AML-193 (cell line): ENCODE measurements around the gene NUP210L.

Experiments
- DNase-seq, 2 experiments: peaks; one replicate each; lab custom pipeline; 2025; lab: John Stamatoyannopoulos, UW

Gene NUP210L

DNA sequence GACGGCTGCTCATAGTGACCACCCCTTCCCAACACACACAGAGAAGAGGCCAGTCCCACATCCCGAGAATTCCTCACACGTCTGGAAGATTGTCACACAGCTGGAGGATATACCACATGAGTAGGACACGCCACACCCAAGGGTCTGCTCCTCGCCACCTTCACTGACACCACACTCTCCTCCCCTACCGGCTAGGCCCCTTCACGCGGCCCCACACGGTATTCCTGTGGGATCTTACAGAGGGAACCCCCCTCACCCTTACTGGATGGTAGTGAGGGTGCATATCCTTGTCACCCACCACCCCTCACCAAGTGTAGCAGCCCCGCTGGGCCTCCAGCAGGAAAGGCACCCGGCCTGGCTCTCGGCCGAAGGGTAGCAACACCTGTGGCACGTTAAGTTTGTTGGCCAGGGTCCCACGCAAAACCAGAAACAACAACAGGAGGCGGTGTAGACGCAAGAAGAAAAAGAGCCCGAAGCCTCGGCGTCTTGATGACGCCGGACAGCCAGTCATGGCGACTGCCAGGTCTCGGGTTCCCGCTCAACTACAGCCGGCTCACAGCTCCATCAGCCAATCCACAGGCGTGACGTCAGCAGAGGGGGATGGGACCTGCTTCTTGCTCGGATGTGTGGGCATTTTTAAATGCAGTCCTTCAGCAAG lies at the start of gene NUP210L:
NUP210L (minus strand) TSS at position 540 of the 658 bp plus-strand sequence.
- DNase-seq, result no peak

DNA sequence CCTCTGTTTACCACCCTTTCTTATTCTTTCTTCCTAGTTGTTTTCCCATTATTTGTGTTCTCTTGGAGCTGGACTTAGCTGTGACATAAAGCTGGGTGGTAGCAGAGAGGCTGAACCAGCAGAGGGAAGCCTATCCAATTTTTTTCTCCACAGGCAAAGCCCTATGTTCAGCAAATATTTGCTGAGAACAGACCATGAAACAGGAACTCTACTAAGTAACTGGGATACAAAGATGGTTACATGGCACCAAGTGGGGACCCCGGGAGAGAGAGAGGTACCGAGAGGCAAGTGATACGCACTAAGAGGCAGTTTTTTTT lies 44.6 kb upstream of the NUP210L start:
- DNase-seq, result no peak

DNA sequence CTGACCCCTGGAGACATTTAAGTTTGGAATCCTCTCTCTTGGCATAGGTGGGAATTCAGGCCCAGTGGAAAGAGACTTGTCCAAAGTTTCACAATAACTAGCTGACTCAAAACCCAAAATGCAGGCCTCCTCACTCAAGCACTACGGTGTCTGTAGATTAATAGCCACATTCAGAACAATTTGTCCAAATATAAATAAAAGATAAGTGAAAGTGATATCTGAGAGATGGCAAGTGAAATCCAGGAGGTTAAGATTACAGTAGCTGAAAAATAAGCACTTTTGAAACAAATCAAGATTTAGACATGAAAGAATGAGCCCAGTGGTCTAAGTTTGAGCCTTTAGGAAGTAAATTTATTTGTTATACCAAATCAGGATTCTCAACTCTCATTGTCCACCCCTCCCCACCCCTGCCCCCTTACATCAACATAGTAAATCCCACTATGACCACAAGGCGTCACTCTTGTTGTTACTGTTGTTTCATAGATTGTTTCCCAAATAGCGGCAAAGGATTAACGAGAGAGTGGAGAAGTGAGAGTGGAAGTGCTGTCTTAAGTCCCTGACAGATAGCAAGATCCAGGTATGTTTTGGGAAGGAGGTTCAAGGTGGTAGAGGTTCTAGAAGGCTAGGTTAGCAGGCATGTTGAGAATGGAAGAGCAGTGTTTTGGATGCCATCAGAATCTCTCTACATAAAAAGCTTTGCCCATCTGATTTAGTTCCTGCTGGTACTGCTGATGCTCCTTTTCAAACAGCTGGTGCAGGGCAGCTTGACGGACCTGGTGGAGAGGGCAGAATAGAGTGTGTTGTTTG lies 44.1 kb upstream of the NUP210L start:
- DNase-seq, result peak; percentile 59 to 62

DNA sequence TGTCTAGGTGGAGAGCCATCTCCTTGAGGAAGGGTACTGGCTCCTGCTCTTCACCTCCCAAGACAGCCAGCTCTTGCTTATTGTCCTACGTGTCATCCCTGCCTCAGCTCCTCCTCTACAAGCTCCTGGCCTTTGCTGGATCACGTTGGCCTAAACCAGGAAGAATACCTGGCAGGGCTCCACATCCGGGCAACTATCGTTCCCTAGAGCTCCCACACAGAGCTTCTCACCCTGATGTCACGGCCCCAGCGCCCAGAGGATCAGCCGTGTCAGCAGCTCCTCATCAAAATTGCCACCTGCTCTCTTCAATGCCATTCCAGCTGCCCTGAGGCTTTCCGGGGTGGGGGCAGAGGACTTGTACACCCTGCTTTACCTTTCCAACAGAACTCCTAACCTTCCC lies 38.9 kb upstream of the NUP210L start:
- no peak for DNase-seq

DNA sequence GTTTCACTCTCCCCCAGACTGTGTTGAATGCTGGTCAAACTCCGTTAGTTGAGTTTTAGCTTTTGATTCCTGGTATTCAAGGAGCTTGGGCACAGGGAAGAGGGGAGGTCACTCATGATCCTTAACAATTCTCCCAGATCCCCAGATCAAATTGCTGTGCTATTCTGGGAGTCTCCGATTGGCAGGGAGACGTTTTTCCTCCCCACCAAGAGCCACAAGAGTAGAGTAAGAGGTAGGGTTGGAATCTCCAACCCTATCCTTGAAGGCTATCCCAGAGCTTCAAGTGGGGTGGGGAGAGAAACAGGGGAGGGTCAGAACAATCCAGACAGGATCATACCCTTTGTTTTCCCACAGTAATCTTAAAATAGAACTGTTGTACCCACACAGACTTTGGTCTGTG lies 37.6 kb upstream of the NUP210L start:
- DNase-seq, result no peak

DNA sequence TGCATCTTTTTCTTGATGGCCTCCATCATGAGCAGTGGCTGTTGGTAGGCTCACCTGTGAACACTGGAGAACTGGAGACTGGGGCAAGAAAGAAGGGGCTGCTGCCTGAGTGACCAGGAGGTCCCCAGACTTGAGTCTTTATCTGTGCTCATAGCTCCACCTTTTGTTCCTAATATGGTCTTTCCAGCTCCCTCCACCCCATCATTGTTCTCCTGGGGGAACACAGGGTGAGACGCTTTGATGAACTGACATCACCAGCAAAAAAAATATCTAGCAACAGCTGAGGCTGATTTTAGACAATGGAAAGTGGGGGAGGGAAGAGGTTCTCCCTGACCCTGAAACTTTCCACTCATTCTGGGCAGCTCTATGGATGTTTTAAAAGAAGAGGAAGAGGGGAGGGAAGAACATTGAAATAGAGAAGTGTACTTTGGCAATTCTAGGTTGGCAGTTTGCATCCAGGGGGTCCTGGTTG lies 37.2 kb upstream of the NUP210L start, which contains the start of gene TPM3:
TPM3 (minus strand) TSS at position 111 of the 472 bp plus-strand sequence; CDS start at position 29, 82 bp downstream.
- DNase-seq, result peak; percentile 23 to 24

DNA sequence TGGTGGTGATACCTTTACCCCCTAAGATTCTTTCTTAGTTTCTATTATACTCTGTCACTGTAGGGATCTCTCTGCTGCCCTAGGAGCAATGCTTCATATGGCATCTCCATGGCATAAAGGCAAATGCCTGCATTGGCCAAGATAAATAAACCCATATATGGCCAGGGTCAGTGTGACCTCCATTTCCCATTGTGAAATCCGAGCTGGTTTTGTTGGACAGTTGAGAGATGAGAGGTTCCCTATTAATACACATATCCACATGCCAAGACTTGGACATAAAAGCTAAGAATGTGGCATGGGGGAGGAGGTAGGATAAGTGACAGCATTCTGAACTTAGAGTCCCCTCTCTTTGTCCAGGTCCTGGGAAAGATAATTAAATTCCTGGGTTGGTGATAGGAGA lies 35.7 kb upstream of the NUP210L start:
- DNase-seq, result peak; percentile 31 to 60

DNA sequence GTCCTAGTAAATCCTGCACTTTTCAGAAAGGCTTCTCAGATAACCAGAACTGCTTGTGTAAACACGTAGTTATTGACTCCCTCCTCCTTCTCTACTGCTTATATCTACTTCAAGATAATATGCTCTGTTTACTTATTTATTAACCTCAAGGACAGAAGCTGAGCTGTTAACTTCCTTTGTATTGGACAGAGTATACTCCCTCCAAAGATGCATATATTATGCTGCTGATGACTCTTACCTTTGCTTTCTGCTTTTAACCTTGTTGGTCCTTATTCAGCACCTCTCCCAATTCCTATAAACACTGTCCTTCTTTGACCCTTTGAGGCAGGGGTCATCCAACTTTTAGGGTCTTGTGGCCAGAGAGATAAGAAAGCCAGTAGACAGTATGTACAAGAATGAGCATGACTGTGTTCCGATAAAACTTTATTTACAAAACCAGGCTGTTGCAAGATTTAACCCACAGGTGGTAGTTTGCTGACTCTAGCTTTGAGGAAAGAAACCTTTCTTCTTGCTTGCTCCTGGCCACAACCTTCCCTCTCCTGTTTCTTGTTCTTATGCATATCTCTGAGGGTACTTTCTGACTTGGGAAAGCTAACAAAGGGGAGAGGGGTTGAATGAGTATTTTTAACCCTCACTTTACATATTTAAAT lies 32.1 kb upstream of the NUP210L start:
- DNase-seq, result no peak

DNA sequence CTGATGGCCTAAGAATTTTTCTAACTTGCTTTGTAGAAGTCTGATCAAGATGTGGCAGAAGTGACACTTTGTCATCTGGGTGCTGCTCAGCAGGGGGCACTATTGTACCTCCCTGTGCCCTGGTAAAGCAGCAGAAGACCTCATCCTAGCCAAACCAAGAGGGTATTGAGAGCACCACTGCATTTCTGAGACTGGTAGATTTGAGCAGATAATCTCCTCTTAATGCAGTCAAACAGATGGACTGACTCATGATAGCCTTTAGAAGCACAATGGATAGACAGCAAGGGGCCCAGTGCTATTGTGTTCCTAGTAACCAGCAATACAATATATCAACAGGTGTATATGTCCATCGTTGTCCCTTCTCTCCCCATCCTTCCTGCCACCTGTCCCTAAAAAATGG lies 31.3 kb upstream of the NUP210L start:
- DNase-seq, result peak; percentile 78 to 80

DNA sequence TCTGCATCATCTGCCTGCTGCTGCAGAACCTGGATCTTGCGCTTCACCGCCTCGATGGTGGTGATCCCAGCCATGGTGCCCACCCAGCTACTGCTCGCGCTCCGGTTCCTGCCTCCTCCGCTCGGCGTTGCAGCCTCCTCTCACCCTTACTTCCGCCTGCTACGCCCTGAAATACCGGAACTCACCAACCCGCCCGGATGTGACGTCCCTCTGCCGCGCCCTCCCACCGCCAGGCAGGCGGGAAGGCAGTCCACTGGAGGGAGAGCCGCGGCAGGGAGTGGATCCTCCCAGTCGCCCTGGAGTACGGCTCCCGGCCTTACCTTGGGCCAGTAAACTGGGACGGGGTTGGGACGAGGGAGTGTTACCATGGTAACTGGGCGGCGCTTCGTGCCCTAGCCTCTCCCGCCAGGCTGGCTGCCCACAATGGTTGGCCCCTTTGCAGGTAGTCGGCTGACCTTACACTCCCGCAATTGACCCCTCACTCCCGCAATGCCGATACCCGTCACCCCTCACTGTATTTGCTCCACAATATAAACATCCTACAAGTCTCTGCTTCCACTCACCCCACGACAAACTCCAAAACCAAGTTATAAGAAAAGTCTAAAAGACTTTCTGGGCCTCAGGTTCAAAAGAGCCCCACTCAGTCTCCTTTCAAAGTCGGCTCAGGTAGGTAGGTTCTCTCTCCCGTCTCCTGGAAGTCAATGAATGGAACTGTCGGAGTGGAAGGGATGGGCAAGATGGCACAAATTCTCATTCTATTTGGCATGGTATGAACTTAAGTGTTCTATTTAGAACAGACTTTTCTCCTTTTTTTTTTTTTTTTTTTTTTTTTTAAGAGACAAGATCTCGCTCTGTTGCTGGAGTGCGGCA lies 28.4 kb upstream of the NUP210L start:
- DNase-seq, result peak; percentile 87 to 88

DNA sequence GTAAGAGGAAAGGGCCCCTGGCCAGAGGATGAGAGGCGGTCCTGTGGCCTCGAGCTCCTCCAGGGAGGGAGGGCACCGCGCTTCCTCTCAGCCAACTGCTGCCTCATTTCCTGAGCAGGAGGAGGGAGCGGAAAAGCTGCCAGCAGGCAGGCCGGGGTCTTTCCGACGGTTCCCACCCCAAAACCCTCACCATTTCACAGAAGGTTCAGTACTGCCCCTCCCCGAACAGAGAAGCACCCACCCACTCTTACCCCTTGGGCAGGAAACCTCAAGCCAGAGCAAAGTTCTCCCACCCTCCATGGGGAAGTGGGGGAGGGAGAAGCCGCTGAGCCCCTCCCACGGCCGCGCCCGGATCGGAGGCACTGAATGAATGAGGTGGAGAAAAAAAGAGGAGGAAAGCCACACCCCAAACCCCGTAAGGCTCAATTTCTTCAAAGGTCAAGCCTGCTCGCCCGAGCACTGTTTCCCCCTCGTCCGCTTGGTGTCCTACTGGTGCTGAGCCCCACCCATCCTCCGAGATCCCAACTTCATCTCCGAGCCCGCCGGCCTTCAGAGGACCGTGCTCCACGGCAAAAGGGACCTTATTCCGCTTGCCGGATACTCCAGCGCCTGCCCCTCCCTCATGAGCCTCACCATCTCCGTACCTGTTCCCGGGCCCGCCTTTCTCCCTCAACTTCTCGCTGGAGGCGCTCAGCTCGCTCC lies 27.6 kb upstream of the NUP210L start:
- peak; percentile 97 to 98 for DNase-seq

DNA sequence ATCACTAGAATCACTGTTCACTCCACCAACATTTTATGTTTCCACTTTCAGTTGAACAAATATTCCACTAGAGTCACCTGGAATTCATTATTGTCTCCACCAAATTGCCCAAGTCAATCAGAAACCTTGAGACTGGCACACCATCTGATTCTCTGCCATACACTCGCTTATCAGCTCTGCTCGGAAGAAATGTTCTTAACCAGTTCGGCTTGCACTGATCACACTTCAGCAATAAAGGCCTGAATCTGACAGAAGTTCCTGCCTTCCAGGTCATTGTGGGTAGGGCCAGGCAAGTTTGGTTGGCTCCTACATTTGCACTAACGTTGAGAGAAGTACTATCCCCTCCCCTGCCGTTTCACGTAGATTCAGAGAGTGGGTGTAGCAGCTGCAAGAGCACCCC lies 27.1 kb upstream of the NUP210L start:
- DNase-seq, result no peak

DNA sequence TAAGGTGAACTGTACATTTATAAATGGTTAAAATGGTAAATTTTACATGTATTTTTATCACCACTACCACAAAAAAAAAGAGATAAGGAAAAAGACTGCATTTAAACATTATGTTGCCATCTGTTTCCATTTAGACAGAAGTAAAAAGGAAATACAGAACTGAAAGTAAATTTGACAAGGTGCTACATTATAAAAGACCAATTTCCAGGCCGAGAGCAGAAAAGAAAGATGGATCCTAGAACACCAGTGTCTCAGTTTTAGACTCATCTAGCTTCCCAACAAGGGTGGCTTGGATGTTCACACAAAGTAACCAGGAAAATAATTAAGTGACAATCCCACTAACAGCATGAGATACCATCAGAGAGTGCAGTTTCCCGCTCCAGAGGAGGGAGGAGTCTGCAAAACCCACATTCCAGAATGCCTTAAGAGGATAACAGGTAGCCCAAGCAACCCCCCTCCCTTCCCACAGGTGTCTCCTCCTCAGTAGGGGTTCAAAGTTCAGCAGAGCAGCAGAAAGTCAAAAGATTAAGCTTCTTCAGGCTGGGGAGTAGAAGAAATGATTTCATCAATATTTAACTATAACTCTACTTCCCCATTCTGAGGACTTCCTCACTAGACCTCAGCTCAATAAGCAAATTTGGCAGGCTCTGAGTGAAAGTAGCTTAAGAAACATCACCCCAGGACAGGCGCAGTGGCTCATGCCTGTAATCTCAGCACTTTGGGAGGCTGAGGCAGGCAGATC lies 25.2 kb upstream of the NUP210L start:
- DNase-seq, result peak; percentile 88 to 89

DNA sequence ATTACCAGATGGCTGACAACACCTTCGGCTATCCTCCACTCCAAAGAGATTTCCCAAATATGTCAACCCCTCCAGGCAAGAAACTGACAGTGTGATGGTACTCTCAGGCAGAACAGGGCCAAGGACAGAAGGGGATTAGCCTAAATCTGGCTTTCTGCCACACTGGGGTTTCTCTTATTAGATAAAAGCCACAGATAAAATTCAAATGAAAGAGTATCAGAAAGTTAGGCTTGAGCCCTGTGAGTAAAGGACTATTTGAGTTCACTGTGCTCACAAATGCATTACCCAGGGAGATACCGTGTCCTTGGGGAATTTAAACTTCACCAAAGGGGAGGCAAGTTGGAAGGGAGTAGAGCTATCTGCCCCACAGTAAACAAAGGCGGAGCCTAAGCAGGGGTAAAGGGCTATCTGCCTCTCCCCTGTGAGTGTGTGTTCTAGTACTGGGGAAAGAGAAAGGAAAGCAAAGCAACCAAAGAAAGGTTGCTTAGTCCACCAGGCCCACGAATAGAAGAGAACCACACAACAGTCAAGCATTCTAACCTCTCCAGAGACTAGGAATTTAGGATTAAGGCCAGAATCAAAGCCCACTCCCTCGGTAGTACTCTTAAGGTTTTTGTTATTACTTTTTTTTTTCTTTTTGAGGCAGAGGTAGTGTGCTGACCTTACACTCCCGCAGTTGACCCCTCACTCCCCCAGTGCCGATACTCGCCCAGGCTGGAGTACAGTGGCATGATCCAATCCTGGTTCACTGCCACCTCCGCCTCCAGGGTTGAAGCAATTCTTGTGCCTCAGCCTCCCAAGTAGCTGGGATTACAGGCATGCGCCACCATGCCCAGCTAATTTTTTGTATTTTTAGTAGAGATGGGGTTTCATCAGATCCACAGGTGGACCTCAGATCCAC lies 24.3 kb upstream of the NUP210L start:
- no peak for DNase-seq

DNA sequence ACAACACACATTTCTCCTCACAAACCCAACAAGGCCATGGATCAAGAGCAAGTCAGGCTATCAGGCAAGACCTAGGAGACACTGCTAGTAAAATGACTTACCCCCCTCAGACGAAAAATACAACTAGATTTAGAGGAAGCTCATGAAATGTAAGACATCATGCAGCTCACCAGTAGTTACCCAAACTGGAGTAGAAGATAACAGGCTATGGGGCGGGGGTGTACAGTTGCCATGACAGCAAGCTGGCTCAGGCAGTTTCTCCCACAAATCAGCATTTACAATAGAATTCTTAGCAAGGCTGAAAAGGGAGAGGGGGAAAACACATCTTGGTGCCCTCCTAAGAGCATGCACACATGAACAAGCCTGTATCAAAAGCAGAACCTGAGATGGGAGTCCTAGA lies 23.1 kb upstream of the NUP210L start:
- DNase-seq, result no peak

DNA sequence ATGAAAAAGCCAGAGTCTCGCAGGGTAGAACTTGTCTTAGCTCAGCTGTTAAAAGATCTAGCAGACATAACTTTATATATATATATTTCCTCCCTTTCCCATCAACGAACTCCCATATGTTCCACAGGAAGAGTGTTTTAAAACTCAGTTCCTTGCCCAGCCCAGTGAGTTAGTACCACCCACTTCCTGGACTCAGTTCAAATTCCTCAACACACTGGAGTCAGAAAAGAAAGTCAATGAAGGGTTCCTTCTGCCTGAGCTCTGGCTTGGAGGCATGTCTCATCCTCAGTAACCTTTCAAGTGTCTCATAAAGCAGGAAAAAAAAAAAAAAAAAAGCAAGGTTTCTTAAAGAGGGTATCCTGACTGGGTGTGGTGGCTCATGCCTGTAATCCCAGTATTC lies 21.5 kb upstream of the NUP210L start:
- DNase-seq, result no peak

DNA sequence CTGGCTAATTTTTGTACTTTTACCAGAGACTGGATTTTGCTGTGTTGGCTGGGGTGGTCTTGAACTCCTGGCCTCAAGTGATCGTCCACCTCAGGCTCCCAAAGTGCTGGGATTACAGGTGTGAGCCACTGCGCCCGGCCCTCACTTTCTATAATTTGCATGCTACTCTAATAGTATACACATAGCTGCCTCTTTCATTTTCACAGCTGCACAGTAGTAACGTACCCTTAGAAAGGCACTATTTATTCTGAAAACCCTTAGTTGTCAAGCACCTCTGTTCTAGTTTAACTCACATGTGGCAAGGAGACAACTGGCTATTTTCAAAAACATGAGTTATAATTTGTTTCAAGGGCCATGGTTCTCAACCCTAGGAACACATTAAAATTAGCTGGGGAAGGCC lies 19.8 kb upstream of the NUP210L start:
- DNase-seq, result no peak

DNA sequence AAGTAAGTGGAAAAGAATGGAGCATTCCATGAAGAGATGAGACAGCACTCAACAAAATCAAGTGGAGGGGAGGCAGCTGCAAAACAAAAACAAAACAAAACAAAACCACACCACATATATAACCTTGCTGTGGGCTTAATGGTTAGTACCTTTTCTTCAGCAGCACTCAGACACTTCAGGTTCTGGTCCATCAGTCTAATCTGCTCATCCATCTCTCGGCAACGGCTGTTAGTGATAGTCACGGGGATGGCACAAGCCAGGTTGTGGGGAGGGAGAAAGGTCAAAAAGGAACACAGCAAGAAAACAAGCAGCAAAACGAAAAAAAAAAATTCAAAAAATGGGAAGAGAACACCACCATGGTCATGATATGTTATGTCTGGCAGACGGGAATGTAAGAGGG lies 17.0 kb upstream of the NUP210L start:
- no peak for DNase-seq

DNA sequence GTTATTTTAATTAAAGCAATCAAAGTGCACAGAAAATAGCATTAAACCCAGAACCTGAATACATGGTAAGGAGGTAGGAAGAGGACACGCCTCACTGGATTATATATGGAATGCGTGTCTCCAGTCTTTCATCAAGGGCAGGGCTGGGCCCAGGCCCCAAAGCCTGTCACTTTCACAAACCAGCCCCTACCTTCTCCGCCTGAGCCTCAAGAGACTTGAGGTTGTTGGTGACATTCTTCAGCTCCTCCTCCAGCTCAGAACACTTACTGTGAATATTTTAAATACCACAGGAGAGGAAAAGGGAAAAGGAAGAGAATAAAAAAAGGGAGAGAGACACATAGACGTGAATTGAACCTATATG lies 16.3 kb upstream of the NUP210L start:
- DNase-seq, result no peak
